ENCODE results near the gene SMU1. TPM values are rescaled to one million over a fixed set of nuclear protein-coding genes. Genes with fewer than 3 reads are reported as not detected.
"Not testable (repeated sequence)": the region's sequence is repeated elsewhere in the genome, so short reads cannot be mapped to it uniquely, and the experiment has no call there.

Gene SMU1
- total RNA-seq, 1 experiment from 2014 or later = 17.2 TPM

DNA sequence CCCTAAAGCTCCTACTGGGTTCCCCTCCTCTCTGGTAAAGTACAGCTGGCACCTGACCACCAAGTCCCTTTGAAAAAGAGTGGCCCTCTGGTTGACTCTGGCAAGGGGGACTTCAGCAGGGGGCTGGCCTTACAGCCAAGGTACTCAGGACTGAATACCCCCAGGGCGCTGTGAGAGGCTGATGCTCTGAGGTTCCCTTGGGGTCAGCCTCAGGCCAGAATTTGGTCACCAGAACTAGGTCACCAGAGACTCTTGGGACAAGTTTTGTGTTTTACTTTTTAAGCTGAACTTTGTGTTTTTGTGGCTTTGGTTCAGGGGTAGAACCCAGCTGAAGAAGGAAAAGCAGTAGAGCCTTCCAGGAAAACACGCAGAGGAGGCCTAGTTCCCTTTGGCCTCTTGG lies 23.3 kb upstream of the SMU1 start:
- Mint-ChIP-seq H3K4me3 (ENCODE audit: unreplicated experiment) (no peak overlapping the region), H3K27ac (ENCODE audit: low read depth, unreplicated experiment) (no peak overlapping the region), H3K27me3 (ENCODE audit: insufficient read depth, unreplicated experiment) (no peaks in the 10 kb centered on the region), H3K9me3 (ENCODE audit: unreplicated experiment) (no peaks in the 10 kb centered on the region), H3K36me3 (ENCODE audit: insufficient read depth, unreplicated experiment) (peaks cover 19% of the 10 kb centered on the region), H3K4me1 (ENCODE audit: insufficient read depth, unreplicated experiment) (peaks cover 32% of the 10 kb centered on the region)
- CTCF ChIA-PET = interaction anchor here (1.3 kb wide), 1 partner anchor 126 kb away, joined by 3 read pairs; no protein-coding TSS in a partner anchor
- no peak for DNase-seq (ENCODE audit: unreplicated experiment)
- TF ChIP-seq, protein P1, sequence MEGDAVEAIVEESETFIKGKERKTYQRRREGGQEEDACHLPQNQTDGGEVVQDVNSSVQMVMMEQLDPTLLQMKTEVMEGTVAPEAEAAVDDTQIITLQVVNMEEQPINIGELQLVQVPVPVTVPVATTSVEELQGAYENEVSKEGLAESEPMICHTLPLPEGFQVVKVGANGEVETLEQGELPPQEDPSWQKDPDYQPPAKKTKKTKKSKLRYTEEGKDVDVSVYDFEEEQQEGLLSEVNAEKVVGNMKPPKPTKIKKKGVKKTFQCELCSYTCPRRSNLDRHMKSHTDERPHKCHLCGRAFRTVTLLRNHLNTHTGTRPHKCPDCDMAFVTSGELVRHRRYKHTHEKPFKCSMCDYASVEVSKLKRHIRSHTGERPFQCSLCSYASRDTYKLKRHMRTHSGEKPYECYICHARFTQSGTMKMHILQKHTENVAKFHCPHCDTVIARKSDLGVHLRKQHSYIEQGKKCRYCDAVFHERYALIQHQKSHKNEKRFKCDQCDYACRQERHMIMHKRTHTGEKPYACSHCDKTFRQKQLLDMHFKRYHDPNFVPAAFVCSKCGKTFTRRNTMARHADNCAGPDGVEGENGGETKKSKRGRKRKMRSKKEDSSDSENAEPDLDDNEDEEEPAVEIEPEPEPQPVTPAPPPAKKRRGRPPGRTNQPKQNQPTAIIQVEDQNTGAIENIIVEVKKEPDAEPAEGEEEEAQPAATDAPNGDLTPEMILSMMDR (IDR thresholded peaks at IDR 0.05; ENCODE audit: unreplicated experiment) = no peak
- no TSS peak for BruUV-seq (replicated peaks)
- intact Hi-C loops (cut with micrococcal nuclease) = no loop called here
- POLR2A ChIA-PET = interaction anchor here (0.6 to 1.3 kb wide), 2 partner anchors 63 to 154 kb away, joined by 3 to 4 read pairs; no protein-coding TSS in a partner anchor

DNA sequence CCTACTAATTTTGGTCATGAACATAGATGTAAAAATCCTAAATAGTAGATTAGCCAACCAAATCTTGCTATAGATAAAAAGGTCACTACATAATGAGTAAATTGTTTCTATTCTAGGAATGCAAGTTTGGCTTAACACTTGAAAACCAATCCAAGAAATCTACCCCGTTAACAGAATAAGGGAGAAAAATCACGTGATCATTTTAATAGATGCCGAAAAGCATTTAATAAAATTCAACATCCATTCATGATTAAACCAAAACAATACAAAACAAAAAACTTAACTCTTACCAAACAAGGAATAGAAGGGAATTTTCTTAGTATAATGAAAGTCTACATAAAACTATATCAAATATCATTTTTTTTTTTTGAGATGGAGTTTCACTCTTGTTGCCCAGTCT lies 20.7 kb upstream of the SMU1 start:
- CTCF ChIA-PET = no interaction called here

DNA sequence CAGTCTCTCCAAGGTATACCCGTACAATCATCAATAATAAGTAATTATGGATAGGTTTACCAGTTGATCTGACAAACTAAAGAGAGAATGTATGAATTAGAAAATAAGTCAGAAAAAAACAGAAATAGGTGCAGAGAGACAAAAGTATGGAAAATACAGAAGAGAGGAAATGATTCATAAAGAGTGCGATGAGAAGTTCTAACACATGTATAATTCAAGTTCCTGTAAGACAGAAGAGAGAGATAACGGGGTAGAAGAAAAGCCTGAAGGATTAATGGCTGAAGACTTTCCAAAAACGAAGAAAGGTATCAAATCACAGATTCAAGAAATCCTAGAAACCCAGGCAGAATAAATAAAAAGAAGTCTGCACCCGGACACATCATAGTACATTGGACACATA lies 16.2 kb upstream of the SMU1 start:
- Mint-ChIP-seq H3K27me3 (ENCODE audit: insufficient read depth, unreplicated experiment) (no peaks in the 10 kb centered on the region), H3K4me1 (ENCODE audit: insufficient read depth, unreplicated experiment) (no peaks in the 10 kb centered on the region), H3K36me3 (ENCODE audit: insufficient read depth, unreplicated experiment) (no peaks in the 10 kb centered on the region), H3K4me3 (ENCODE audit: unreplicated experiment) (no peak overlapping the region), H3K27ac (ENCODE audit: low read depth, unreplicated experiment) (no peak overlapping the region), H3K9me3 (ENCODE audit: unreplicated experiment) (no peaks in the 10 kb centered on the region)
- TF ChIP-seq, protein P1 (IDR thresholded peaks at IDR 0.05; ENCODE audit: unreplicated experiment) = no peak
- CTCF ChIA-PET = no interaction called here
- POLR2A ChIA-PET = no interaction called here
- intact Hi-C loops (cut with micrococcal nuclease) = no loop called here
- BruUV-seq (replicated peaks) = no TSS peak
- no peak for DNase-seq (ENCODE audit: unreplicated experiment)

More for the DNA sequence above, 20.7 kb upstream of the SMU1 start:
- Mint-ChIP-seq H3K36me3 (ENCODE audit: insufficient read depth, unreplicated experiment) (peaks cover 5% of the 10 kb centered on the region), H3K4me1 (ENCODE audit: insufficient read depth, unreplicated experiment) (peaks cover 11% of the 10 kb centered on the region), H3K4me3 (ENCODE audit: unreplicated experiment) (no peak overlapping the region), H3K9me3 (ENCODE audit: unreplicated experiment) (no peaks in the 10 kb centered on the region), H3K27me3 (ENCODE audit: insufficient read depth, unreplicated experiment) (no peaks in the 10 kb centered on the region), H3K27ac (ENCODE audit: low read depth, unreplicated experiment) (no peak overlapping the region)
- POLR2A ChIA-PET = no interaction called here
- intact Hi-C loops (cut with micrococcal nuclease) = no loop called here
- no peak for DNase-seq (ENCODE audit: unreplicated experiment)
- BruUV-seq (replicated peaks) = no TSS peak
- TF ChIP-seq, protein P1 (IDR thresholded peaks at IDR 0.05; ENCODE audit: unreplicated experiment) = no peak

DNA sequence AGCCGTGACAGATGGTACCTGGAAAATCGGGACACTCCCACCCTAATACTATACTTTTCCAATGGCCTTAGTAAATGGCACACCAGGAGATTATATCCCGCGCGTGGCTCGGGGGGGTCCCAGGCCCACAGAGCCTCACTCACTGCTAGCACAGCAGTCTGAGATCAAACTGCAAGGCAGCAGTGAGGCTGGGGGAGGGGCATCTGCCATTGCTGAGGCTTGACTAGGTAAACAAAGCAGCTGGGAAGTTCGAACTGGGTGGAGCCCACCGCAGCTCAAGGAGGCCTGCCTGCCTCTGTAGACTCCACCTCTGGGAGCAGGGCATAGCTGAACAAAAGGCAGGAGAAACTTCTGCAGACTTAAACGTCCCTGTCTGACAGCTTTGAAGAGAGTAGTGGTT lies 9.2 kb upstream of the SMU1 start:
- H3K36me3 Mint-ChIP-seq (ENCODE audit: insufficient read depth, unreplicated experiment); POLR2A ChIA-PET; H3K4me3 Mint-ChIP-seq (ENCODE audit: unreplicated experiment); H3K27ac Mint-ChIP-seq (ENCODE audit: low read depth, unreplicated experiment); H3K4me1 Mint-ChIP-seq (ENCODE audit: insufficient read depth, unreplicated experiment); DNase-seq (ENCODE audit: unreplicated experiment); intact Hi-C loops (cut with micrococcal nuclease); H3K27me3 Mint-ChIP-seq (ENCODE audit: insufficient read depth, unreplicated experiment); H3K9me3 Mint-ChIP-seq (ENCODE audit: unreplicated experiment); BruUV-seq (replicated peaks): not testable (repeated sequence)
- CTCF ChIA-PET = interaction anchor here (0.7 to 3.5 kb wide), 4 partner anchors 85 to 143 kb away, joined by 3 to 15 read pairs (median 3); no protein-coding TSS in a partner anchor
